ENCODE measurements around the gene GLA. TPM values are rescaled to one million over a fixed set of nuclear protein-coding genes. Genes with fewer than 3 reads are reported as not detected.

The GLA gene
- 10 to 100 TPM; 15.4 to 28.8 (median 24.9) TPM for polyA plus RNA-seq (ENCODE audit: low read depth in 6 of 6)

GRCh38 chrX:101407748-101408531 is at the start of gene GLA, which contains the start of gene HNRNPH2:
Gene GLA, minus strand, starts transcription at chrX:101407925. Its CDS starts 22 bp downstream, at chrX:101407903.
Gene HNRNPH2, plus strand, starts transcription at chrX:101408222. Its CDS starts 3,767 bp downstream, at chrX:101411989.
- DNase-seq (peak; percentile 87), ATAC-seq (ENCODE audit: low read depth in 2 of 2) (peak; percentile 84)
- Mint-ChIP-seq H3K4me3 (peak within 1 kb of the TSS; percentile 81 to 98 (median 96)), H3K27ac (peak within 1 kb of the TSS; percentile 88 to 100 (median 99)), H3K9me3 (peaks cover 0 to 3% (median 0%) of the 10 kb centered on the region in 7 donors), H3K4me1 (peaks cover 20 to 35% (median 23%) of the 10 kb centered on the region in 3 donors), H3K27me3 (no peaks in the 10 kb centered on the region), H3K36me3 (peaks cover 6 to 12% of the 10 kb centered on the region in 2 donors)

DNA sequence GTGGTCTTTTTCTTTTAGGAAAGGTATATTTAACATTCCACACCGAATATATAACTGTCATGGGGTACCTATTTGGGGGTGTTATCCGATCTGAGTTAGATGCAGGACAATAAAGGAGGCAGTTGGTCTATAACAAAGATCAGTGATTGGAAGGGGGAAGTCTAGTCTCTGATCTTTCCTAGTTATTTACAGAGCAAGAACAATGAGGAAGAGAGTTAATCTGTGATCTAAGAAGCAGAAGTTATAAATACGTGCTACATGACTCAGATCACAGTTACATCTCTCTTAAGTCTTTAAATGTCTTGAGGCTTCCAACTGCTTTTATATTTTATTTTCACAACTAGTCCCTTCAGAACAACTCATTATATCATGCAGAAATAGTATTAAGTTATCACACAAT is 44.3 kb upstream of the GLA start:
- DNase-seq (no peak), ATAC-seq (ENCODE audit: low read depth in 2 of 2) (no peak)
- H3K9me3 Mint-ChIP-seq, result peaks cover 0 to 10% (median 5%) of the 10 kb centered on the region in 7 donors
- H3K4me1 Mint-ChIP-seq, result no peaks in the 10 kb centered on the region
- H3K4me3 Mint-ChIP-seq, result no peak overlapping the region
- no peak overlapping the region for H3K27ac Mint-ChIP-seq
- H3K36me3 Mint-ChIP-seq, result peaks cover 11 to 14% of the 10 kb centered on the region in 2 donors
- no peaks in the 10 kb centered on the region for H3K27me3 Mint-ChIP-seq

DNA sequence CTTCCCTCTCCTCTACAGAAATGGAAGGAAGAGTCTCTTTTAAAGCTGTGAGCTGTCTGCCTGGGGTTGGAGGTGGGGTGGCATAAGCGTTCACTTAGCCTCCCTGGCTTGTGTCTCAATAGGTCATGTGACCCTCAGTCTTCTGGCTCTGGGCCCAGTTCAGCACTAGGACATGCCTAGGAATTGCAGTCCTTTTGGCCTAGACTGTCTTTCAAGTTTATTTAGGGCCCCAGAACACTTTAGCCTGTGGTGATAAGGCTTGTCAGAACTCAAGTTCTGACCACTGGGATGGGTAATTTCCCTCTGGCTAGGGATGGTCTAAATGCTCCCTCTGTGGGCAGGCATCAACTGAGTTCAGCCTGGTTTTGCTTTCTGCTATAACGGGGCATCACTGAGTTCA is 43.2 kb upstream of the GLA start:
- no peaks in the 10 kb centered on the region for H3K27me3 Mint-ChIP-seq
- ATAC-seq (ENCODE audit: low read depth in 2 of 2), result no peak
- H3K9me3 Mint-ChIP-seq, result peaks cover 0 to 9% (median 5%) of the 10 kb centered on the region in 7 donors
- peaks cover 0 to 3% (median 0%) of the 10 kb centered on the region in 3 donors for H3K4me1 Mint-ChIP-seq
- H3K27ac Mint-ChIP-seq, result no peak overlapping the region
- no peak overlapping the region for H3K4me3 Mint-ChIP-seq
- no peak for DNase-seq
- H3K36me3 Mint-ChIP-seq, result peaks cover 14% of the 10 kb centered on the region in 2 donors

- Mint-ChIP-seq H3K9me3 (peaks cover 0 to 9% (median 5%) of the 10 kb centered on the region in 7 donors), H3K4me1 (peaks cover 0 to 5% (median 0%) of the 10 kb centered on the region in 3 donors), H3K27ac (no peak overlapping the region), H3K27me3 (no peaks in the 10 kb centered on the region), H3K4me3 (no peak overlapping the region), H3K36me3 (peaks cover 14% of the 10 kb centered on the region in 2 donors)
- DNase-seq, result no peak
- ATAC-seq (ENCODE audit: low read depth in 2 of 2), result no peak
Observed at GRCh38 chrX:101450085-101450484, 42.4 kb upstream of the GLA start.

- DNase-seq, result no peak
- no peaks in the 10 kb centered on the region for H3K27me3 Mint-ChIP-seq
- peaks cover 0 to 5% (median 0%) of the 10 kb centered on the region in 3 donors for H3K4me1 Mint-ChIP-seq
- no peak for ATAC-seq (ENCODE audit: low read depth in 2 of 2)
- H3K9me3 Mint-ChIP-seq, result peaks cover 0 to 9% (median 5%) of the 10 kb centered on the region in 7 donors
- H3K4me3 Mint-ChIP-seq, result no peak overlapping the region
- H3K36me3 Mint-ChIP-seq, result peaks cover 14 to 19% of the 10 kb centered on the region in 2 donors
- H3K27ac Mint-ChIP-seq, result no peak overlapping the region
Observed at GRCh38 chrX:101449279-101449678, 41.6 kb upstream of the GLA start.

DNA sequence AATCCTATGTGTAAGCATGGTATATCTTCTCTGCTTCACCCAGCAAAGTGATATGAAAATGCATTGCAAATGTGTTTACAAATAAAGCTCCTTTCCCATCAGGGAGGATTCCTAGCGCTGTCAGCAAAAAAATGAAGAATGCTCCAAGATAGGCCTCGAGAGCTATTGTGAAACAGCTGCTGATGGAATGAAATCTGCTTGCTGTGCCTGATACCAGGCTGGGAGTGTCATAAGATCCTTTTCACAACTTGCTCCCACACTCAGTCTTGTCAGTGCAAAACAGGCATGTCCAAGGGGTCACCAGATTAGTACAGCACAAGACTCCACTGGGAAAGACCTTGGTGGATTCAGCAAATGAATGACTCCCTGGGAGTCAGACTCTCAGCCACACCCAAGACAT is 34.4 kb upstream of the GLA start:
- no peak overlapping the region for H3K4me3 Mint-ChIP-seq
- H3K27ac Mint-ChIP-seq, result no peak overlapping the region
- H3K9me3 Mint-ChIP-seq, result no peaks in the 10 kb centered on the region
- DNase-seq, result no peak
- no peak for ATAC-seq (ENCODE audit: low read depth in 2 of 2)
- H3K4me1 Mint-ChIP-seq, result peaks cover 0 to 5% (median 0%) of the 10 kb centered on the region in 3 donors
- peaks cover 3 to 16% of the 10 kb centered on the region in 2 donors for H3K36me3 Mint-ChIP-seq
- no peaks in the 10 kb centered on the region for H3K27me3 Mint-ChIP-seq

- H3K36me3 Mint-ChIP-seq, result peaks cover 5 to 8% of the 10 kb centered on the region in 2 donors
- peaks cover 0 to 11% (median 0%) of the 10 kb centered on the region in 7 donors for H3K9me3 Mint-ChIP-seq
- H3K27ac Mint-ChIP-seq, result no peak overlapping the region
- peaks cover 0 to 4% (median 0%) of the 10 kb centered on the region in 3 donors for H3K4me1 Mint-ChIP-seq
- DNase-seq, result no peak
- H3K27me3 Mint-ChIP-seq, result no peaks in the 10 kb centered on the region
- ATAC-seq (ENCODE audit: low read depth in 2 of 2), result no peak
- H3K4me3 Mint-ChIP-seq, result no peak overlapping the region
Observed at GRCh38 chrX:101430457-101431078, 22.8 kb upstream of the GLA start.

DNA sequence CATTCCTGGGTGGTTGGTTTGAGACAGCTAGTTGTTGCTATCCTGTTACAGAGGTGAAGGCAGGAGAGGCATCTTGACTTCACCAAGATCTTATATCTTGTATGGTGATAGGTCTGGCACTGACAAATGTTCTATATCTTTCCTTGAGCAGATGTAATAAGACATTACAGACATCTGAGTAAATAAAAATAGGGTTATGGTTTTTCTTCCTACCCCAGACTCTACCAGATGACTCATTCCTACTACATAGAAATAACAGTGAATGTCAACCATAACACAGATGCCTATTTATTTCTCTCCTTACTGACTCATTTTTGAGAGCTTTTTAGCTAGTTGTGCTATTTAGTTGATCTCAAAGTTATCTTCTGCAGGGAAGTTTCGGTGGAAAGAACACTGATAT is 22.2 kb upstream of the GLA start:
- Mint-ChIP-seq H3K4me3 (no peak overlapping the region), H3K27ac (peak overlapping the region in 1 of 6 donors; percentile 49), H3K9me3 (peaks cover 0 to 11% (median 0%) of the 10 kb centered on the region in 7 donors), H3K27me3 (no peaks in the 10 kb centered on the region), H3K4me1 (peaks cover 0 to 4% (median 0%) of the 10 kb centered on the region in 3 donors), H3K36me3 (peaks cover 7 to 8% of the 10 kb centered on the region in 2 donors)
- ATAC-seq (ENCODE audit: low read depth in 2 of 2) (no peak), DNase-seq (no peak)

DNA sequence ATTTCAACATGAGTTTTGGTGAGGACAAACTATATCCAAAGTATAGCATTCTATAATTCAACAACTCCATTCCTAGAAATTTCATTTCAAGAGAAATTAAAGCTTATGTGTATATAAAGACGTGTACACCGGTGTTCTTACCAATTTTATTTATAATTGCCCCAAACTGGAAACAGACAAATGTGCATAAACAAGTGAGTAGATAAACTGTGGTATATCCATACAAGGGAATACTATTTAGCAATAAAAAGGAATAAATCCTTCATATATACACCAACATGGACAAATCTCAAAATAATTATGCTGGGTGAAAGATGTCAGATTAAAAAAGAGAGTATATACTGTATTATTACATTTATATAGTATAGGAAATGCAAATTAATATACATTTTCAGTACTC is 20.2 kb upstream of the GLA start:
- H3K4me3 Mint-ChIP-seq, result no peak overlapping the region
- no peak for DNase-seq
- H3K9me3 Mint-ChIP-seq, result peaks cover 0 to 11% (median 0%) of the 10 kb centered on the region in 7 donors
- peaks cover 0 to 4% (median 0%) of the 10 kb centered on the region in 3 donors for H3K4me1 Mint-ChIP-seq
- peaks cover 8 to 11% of the 10 kb centered on the region in 2 donors for H3K36me3 Mint-ChIP-seq
- no peak overlapping the region for H3K27ac Mint-ChIP-seq
- ATAC-seq (ENCODE audit: low read depth in 2 of 2), result no peak
- H3K27me3 Mint-ChIP-seq, result no peaks in the 10 kb centered on the region

- H3K27me3 Mint-ChIP-seq, result peaks cover 0 to 21% (median 0%) of the 10 kb centered on the region in 3 donors
- peaks cover 0 to 6% of the 10 kb centered on the region in 2 donors for H3K36me3 Mint-ChIP-seq
- peak overlapping the region in 4 of 6 donors; percentile 5 to 98 (median 77) for H3K27ac Mint-ChIP-seq
- DNase-seq, result no peak
- peaks cover 26 to 33% (median 28%) of the 10 kb centered on the region in 3 donors for H3K4me1 Mint-ChIP-seq
- peak overlapping the region in 7 of 8 donors; percentile 30 to 97 (median 86) for H3K4me3 Mint-ChIP-seq
- ATAC-seq (ENCODE audit: low read depth in 2 of 2), result no peak
- H3K9me3 Mint-ChIP-seq, result peaks cover 0 to 1% (median 0%) of the 10 kb centered on the region in 7 donors
Observed at GRCh38 chrX:101419489-101419888, 11.8 kb upstream of the GLA start.

DNA sequence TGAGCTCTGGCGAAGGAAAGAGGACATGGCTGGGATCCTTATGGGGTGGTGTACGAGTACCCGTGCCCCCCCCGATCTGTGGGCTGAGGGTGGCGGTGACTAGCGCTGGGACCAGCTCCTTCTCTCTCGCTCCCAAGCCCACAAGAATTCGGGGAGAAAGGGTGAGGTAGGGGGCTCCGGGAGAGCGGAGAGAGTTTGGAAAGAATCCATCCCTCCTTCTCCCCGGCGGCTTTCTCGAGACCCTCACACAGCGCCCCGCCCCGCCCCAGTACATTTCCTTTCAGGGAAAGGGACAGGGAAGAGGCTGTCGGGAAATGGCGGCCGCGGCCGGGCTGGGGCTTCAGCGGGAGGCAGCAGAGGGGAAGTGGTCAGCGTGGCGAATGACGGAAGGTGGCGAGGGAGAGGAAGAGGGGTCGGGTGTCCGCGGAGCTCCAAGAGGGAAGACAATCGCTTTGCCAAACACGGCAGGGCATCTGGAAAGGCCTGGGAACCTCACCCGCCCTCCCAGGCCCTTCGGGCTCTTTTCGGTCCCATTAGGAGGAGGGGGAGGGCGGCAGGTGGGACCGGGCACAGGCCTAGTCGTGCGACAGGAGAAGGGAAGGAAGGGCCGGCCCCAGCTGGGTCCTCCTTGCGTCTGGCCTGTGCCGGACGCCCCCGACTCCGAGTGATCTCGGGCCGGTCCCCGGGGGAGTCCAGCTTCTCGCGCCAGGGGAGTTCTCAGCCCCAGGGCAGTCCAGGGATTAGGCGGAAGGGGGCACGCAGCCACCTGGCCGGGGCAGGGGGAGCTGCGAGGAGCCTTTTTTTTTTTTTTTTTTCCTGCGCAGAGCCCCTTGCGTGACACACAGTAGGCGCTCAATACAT is 10.5 kb upstream of the GLA start:
- Mint-ChIP-seq H3K27me3 (peaks cover 0 to 21% (median 0%) of the 10 kb centered on the region in 3 donors), H3K9me3 (peaks cover 0 to 1% (median 0%) of the 10 kb centered on the region in 7 donors), H3K27ac (peak overlapping the region; percentile 95 to 99 (median 98)), H3K36me3 (peaks cover 0 to 6% of the 10 kb centered on the region in 2 donors), H3K4me3 (peak overlapping the region; percentile 79 to 97 (median 94)), H3K4me1 (peaks cover 26 to 33% (median 28%) of the 10 kb centered on the region in 3 donors)
- ATAC-seq (ENCODE audit: low read depth in 2 of 2) (peak; percentile 42 to 55), DNase-seq (peak; percentile 31)

- ATAC-seq (ENCODE audit: low read depth in 2 of 2) (no peak), DNase-seq (no peak)
- Mint-ChIP-seq H3K27ac (peak overlapping the region; percentile 3 to 99 (median 96)), H3K4me3 (peak overlapping the region; percentile 41 to 97 (median 90)), H3K4me1 (peaks cover 32 to 38% (median 38%) of the 10 kb centered on the region in 3 donors), H3K9me3 (peaks cover 0 to 1% (median 0%) of the 10 kb centered on the region in 7 donors), H3K36me3 (peaks cover 1 to 14% of the 10 kb centered on the region in 2 donors), H3K27me3 (peaks cover 0 to 21% (median 0%) of the 10 kb centered on the region in 3 donors)
Observed at GRCh38 chrX:101417190-101417589, 9.5 kb upstream of the GLA start.

Measured in naive B cell (primary cell).